ENCODE data around the gene SHISA8.

DNA sequence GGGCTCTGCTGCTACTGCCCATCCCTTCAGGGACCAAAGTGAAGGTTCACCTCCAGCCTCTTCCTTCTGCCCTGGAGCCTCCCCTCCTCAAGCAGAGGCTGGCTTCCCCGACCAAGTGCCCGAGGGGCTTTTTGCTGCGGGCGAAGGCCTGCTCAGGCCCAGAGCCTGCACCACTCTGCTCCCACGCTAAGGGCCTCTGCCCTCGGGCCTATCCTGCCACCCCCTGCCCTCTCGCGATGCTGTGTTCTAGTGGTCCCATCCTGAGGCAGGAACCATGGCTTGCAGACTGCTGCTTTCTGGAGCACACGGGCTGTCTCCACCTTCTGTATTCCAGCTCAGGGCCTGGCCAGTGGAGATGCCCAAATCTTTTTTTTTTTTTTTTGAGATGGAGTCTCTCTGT lies 20.6 kb upstream of the SHISA8 start:
- TF ChIP-seq, protein P1, sequence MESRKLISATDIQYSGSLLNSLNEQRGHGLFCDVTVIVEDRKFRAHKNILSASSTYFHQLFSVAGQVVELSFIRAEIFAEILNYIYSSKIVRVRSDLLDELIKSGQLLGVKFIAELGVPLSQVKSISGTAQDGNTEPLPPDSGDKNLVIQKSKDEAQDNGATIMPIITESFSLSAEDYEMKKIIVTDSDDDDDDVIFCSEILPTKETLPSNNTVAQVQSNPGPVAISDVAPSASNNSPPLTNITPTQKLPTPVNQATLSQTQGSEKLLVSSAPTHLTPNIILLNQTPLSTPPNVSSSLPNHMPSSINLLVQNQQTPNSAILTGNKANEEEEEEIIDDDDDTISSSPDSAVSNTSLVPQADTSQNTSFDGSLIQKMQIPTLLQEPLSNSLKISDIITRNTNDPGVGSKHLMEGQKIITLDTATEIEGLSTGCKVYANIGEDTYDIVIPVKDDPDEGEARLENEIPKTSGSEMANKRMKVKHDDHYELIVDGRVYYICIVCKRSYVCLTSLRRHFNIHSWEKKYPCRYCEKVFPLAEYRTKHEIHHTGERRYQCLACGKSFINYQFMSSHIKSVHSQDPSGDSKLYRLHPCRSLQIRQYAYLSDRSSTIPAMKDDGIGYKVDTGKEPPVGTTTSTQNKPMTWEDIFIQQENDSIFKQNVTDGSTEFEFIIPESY (IDR thresholded peaks at IDR 0.05): no peak
- TF ChIP-seq, protein P2, sequence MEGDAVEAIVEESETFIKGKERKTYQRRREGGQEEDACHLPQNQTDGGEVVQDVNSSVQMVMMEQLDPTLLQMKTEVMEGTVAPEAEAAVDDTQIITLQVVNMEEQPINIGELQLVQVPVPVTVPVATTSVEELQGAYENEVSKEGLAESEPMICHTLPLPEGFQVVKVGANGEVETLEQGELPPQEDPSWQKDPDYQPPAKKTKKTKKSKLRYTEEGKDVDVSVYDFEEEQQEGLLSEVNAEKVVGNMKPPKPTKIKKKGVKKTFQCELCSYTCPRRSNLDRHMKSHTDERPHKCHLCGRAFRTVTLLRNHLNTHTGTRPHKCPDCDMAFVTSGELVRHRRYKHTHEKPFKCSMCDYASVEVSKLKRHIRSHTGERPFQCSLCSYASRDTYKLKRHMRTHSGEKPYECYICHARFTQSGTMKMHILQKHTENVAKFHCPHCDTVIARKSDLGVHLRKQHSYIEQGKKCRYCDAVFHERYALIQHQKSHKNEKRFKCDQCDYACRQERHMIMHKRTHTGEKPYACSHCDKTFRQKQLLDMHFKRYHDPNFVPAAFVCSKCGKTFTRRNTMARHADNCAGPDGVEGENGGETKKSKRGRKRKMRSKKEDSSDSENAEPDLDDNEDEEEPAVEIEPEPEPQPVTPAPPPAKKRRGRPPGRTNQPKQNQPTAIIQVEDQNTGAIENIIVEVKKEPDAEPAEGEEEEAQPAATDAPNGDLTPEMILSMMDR (IDR thresholded peaks at IDR 0.05; ENCODE audit: low read depth, low read length, missing input control): no peak
- TF ChIP-seq, protein P3, sequence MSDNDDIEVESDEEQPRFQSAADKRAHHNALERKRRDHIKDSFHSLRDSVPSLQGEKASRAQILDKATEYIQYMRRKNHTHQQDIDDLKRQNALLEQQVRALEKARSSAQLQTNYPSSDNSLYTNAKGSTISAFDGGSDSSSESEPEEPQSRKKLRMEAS (IDR thresholded peaks at IDR 0.05): no peak
- TF ChIP-seq YY1 (IDR thresholded peaks at IDR 0.05) (no peak), EGR1 (IDR thresholded peaks at IDR 0.05; ENCODE audit: low read depth in 2 of 2) (no peak), TAF1 (conservative IDR thresholded peaks at IDR 0.05) (no peak), GABPA (IDR thresholded peaks at IDR 0.05 in 1 of 2, conservative IDR thresholded peaks at IDR 0.05 in 1 of 2) (no peak), RAD21 (IDR thresholded peaks at IDR 0.05) (no peak), FOXA1 (IDR thresholded peaks at IDR 0.05) (no peak), RXRA (IDR thresholded peaks at IDR 0.05) (no peak)
- TF ChIP-seq, protein P4, sequence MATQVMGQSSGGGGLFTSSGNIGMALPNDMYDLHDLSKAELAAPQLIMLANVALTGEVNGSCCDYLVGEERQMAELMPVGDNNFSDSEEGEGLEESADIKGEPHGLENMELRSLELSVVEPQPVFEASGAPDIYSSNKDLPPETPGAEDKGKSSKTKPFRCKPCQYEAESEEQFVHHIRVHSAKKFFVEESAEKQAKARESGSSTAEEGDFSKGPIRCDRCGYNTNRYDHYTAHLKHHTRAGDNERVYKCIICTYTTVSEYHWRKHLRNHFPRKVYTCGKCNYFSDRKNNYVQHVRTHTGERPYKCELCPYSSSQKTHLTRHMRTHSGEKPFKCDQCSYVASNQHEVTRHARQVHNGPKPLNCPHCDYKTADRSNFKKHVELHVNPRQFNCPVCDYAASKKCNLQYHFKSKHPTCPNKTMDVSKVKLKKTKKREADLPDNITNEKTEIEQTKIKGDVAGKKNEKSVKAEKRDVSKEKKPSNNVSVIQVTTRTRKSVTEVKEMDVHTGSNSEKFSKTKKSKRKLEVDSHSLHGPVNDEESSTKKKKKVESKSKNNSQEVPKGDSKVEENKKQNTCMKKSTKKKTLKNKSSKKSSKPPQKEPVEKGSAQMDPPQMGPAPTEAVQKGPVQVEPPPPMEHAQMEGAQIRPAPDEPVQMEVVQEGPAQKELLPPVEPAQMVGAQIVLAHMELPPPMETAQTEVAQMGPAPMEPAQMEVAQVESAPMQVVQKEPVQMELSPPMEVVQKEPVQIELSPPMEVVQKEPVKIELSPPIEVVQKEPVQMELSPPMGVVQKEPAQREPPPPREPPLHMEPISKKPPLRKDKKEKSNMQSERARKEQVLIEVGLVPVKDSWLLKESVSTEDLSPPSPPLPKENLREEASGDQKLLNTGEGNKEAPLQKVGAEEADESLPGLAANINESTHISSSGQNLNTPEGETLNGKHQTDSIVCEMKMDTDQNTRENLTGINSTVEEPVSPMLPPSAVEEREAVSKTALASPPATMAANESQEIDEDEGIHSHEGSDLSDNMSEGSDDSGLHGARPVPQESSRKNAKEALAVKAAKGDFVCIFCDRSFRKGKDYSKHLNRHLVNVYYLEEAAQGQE (IDR thresholded peaks at IDR 0.05): no peak
- TF ChIP-seq, protein P5, sequence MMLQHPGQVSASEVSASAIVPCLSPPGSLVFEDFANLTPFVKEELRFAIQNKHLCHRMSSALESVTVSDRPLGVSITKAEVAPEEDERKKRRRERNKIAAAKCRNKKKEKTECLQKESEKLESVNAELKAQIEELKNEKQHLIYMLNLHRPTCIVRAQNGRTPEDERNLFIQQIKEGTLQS (IDR thresholded peaks at IDR 0.05): no peak
